M059J (cell line): ENCODE data around the gene CACNA1B. TPM values are rescaled to one million over a fixed set of nuclear protein-coding genes. Genes with fewer than 3 reads are reported as not detected.
A peak's percentile ranks its signal among the peaks of the same experiment; 100 is the strongest.

ENCODE experiments used
- DNase-seq: peaks from one replicate; pipeline ENCODE4 v3.0.0-alpha.2; 2012; ENCODE audit warnings: low read depth
- total RNA-seq: library from RNA; depleted of rRNA; stranded (reverse); fragments of >200 nt; shearing (Covaris generic); gene quantifications from 2 replicates; pipeline ENCODE4 v1.2.3, GENCODE V29; 2014

Gene CACNA1B
- total RNA-seq, 1 experiment from 2014 or later = not detected

GRCh38 chr9:138052635-138053320 lies 175.2 kb downstream of the CACNA1B start:
- DNase-seq = no peak

GRCh38 chr9:138053321-138053868 lies 175.8 kb downstream of the CACNA1B start:
- no peak for DNase-seq

- DNase-seq = peak; percentile 5
These were observed 176.6 kb downstream of the CACNA1B start for GRCh38 chr9:138053996-138054752.

- DNase-seq = no peak
These were observed 180.1 kb downstream of the CACNA1B start for GRCh38 chr9:138057726-138058125.

- DNase-seq = no peak
These were observed 180.6 kb downstream of the CACNA1B start for GRCh38 chr9:138058181-138058580.

GRCh38 chr9:138059196-138059595 lies 181.6 kb downstream of the CACNA1B start:
- DNase-seq = no peak

- no peak for DNase-seq
These were observed 182.8 kb downstream of the CACNA1B start for GRCh38 chr9:138060365-138060764.

- DNase-seq = no peak
These were observed 183.3 kb downstream of the CACNA1B start for GRCh38 chr9:138060881-138061280.

- no peak for DNase-seq
These were observed 184.0 kb downstream of the CACNA1B start for GRCh38 chr9:138061631-138062030.

GRCh38 chr9:138062196-138062595 lies 184.6 kb downstream of the CACNA1B start:
- no peak for DNase-seq

- no peak for DNase-seq
These were observed 185.5 kb downstream of the CACNA1B start for GRCh38 chr9:138063033-138063432.

GRCh38 chr9:138063785-138064184 lies 186.2 kb downstream of the CACNA1B start:
- no peak for DNase-seq

- DNase-seq = no peak
These were observed 187.0 kb downstream of the CACNA1B start for GRCh38 chr9:138064547-138064946.

GRCh38 chr9:138065287-138065686 lies 187.7 kb downstream of the CACNA1B start:
- no peak for DNase-seq

- DNase-seq = no peak
These were observed 188.5 kb downstream of the CACNA1B start for GRCh38 chr9:138066049-138066448.

- DNase-seq = no peak
These were observed 190.2 kb downstream of the CACNA1B start for GRCh38 chr9:138067613-138068367.

- no peak for DNase-seq
These were observed 191.0 kb downstream of the CACNA1B start for GRCh38 chr9:138068601-138069035.

- DNase-seq = no peak
These were observed 192.3 kb downstream of the CACNA1B start for GRCh38 chr9:138069731-138070456.

GRCh38 chr9:138070815-138071214 lies 193.2 kb downstream of the CACNA1B start:
- DNase-seq = no peak

GRCh38 chr9:138071292-138071691 lies 193.7 kb downstream of the CACNA1B start:
- DNase-seq = no peak

GRCh38 chr9:138071731-138072130 lies 194.1 kb downstream of the CACNA1B start:
- no peak for DNase-seq
